Inferior parietal cortex (tissue), 1 donor: ENCODE data around the gene SVBP.

Experiments used
- DNase-seq: peaks from one replicate; pipeline ENCODE4 v3.0.0-alpha.2; 2016; ENCODE audit errors: extremely low spot score

SVBP gene

DNA sequence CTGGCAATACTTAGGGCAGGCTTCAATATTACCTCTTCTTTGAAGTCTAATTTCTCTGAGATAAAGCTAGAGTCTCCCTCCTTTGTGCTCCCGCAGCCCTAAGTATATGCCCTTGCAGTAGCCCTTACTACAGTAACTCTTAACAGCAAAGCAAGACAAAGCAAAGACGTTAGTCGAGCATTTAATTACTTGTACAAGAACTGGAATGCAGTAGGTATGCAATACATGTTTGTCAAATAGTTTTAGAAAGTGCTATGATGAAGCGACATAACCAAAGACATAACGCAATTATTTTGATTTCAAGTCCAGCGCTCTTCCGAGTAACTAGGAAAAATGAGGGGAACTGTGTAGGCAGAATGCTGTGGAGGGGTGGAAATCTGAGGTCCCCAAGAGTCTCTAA lies 51.9 kb downstream of the SVBP start:
- DNase-seq = no peak

DNA sequence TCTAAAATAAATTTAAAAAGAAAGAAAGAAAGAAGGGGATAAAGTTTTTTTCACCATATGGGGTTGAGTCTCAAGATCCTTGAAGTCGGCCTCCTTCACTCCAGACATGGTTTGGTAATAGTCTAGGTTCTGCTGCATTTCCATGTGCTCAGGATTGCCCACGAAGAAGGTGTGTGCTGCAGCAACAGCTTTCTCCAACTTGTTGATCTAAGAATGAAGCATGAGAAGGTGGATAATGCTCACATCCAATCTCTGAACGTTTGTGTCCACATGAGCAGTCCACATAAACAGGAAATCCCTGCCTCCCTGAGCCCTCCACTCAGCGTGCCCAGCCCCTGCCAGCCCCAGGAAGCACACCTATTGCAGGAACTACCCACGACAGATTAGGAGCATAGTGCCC lies 54.9 kb downstream of the SVBP start:
- no peak for DNase-seq

- no peak for DNase-seq
These were observed 55.6 kb downstream of the SVBP start for GRCh38 chr1:42761567-42761966.

GRCh38 chr1:42759114-42759513 lies 58.1 kb downstream of the SVBP start:
- DNase-seq = no peak

- DNase-seq = no peak
These were observed 58.6 kb downstream of the SVBP start for GRCh38 chr1:42758641-42759040.

DNA sequence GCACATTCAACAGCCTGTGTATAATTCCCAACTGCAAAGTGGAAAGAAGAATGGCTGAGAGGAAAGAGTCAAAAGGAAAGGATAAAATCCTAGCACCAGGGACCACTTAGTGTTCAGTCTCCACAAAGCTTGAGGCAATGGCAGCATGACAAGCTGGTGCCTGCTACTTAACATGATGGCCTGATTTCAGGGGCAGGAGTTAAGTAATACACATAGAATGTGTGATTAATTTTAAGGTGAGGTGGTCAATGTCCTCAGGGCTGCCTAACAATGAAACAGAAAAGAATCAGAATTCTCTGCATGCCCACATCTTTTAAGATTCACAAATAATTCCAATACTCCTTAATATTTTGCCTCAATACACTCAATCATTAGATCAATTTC lies 59.3 kb downstream of the SVBP start:
- DNase-seq = no peak
